Natural killer cell (primary cell): ENCODE data around the gene NMNAT3. TPM values are rescaled to one million over a fixed set of nuclear protein-coding genes. Genes with fewer than 3 reads are reported as not detected.

Experiments
- ATAC-seq, 3 donors: fragments of 150-1000 bp in 2 of 3; fragments of 200-7000 bp in 1 of 3; cut with Tn5 transposase; 1 replicate in 1 of 3; 2 replicates in 2 of 3; pipeline ENCODE4 v1.10.0; 2021; ENCODE audit warnings: mild to moderate bottlenecking in 2 of 3, moderate library complexity in 2 of 3
- DNase-seq, 2 donors: peaks; one replicate each; pipeline versions ENCODE4 v3.0.0 to v3.0.0-alpha.2; 2013 to 2021; ENCODE audit warnings: mixed read lengths in 1 of 2
- H3K27ac ChIP-seq: one replicate; pipeline ENCODE4 v1.5.1; 2013; ENCODE audit warnings: mild to moderate bottlenecking, low read length
- H3K27me3 ChIP-seq: one replicate; pipeline ENCODE4 v1.6.1; 2013; ENCODE audit warnings: low read length; ENCODE audit not compliant: control insufficient read depth, insufficient read depth
- H3K36me3 ChIP-seq: one replicate; pipeline ENCODE4 v1.6.1; 2013; ENCODE audit warnings: low read length; ENCODE audit not compliant: control insufficient read depth, insufficient read depth
- H3K4me1 ChIP-seq: one replicate; pipeline ENCODE4 v1.6.1; 2013; ENCODE audit warnings: low read length; ENCODE audit not compliant: control insufficient read depth, insufficient read depth
- H3K4me3 ChIP-seq: one replicate; pipeline ENCODE4 v1.5.1; 2013; ENCODE audit warnings: low read length
- H3K9me3 ChIP-seq: one replicate; pipeline ENCODE4 v1.6.1; 2013; ENCODE audit warnings: low read length; ENCODE audit not compliant: control insufficient read depth, insufficient read depth
- H3K27ac Mint-ChIP-seq, 2 donors: one replicate each; pipeline ENCODE4 v1.8.0; 2022; ENCODE audit warnings: mild to moderate bottlenecking in 2 of 2, mixed read lengths in 2 of 2, moderate library complexity in 1 of 2
- H3K27me3 Mint-ChIP-seq, 2 donors: one replicate each; pipeline ENCODE4 v1.8.0; 2022; ENCODE audit warnings: low read depth in 2 of 2, mixed read lengths in 2 of 2
- H3K36me3 Mint-ChIP-seq: one replicate; pipeline ENCODE4 v1.8.0; 2022; ENCODE audit warnings: mixed read lengths
- H3K4me1 Mint-ChIP-seq, 2 donors: one replicate each; pipeline ENCODE4 v1.8.0; 2022; ENCODE audit warnings: mixed read lengths in 2 of 2
- H3K4me3 Mint-ChIP-seq: one replicate; pipeline ENCODE4 v1.8.0; 2022; ENCODE audit warnings: mild to moderate bottlenecking, moderate library complexity, mixed read lengths
- H3K9me3 Mint-ChIP-seq, 2 donors: one replicate each; pipeline ENCODE4 v1.8.0; 2022; ENCODE audit warnings: mixed read lengths in 2 of 2
- CTCF ChIP-seq: fragments of 200-600 bp; IDR thresholded peaks from one replicate; pipeline ENCODE4 v1.8.0; 2022; ENCODE audit warnings: antibody characterized with exemption
- WGBS: methylation state at CpG from one replicate; pipeline ENCODE4 v1.1.7; 2013; ENCODE audit warnings: missing lambda C conversion rate; ENCODE audit not compliant: insufficient coverage; 5-methylcytosine and 5-hydroxymethylcytosine counted together
- intact Hi-C: fragments of 100-400 bp; cut with micrococcal nuclease; formaldehyde crosslinking; loops from one replicate; pipeline ENCODE4 v1.14.2; 2022
- total RNA-seq, 4 donors: library from RNA; stranded (reverse); fragments of 120-200 nt in 1 of 4; gene quantifications; one replicate each; pipeline versions ENCODE4 v1.2.3 to v1.2.4, GENCODE V29; 2013 to 2022

The NMNAT3 gene
- total RNA-seq, 3 donors from 2014 or later (not counting 1 experiment from before 2014, with no cell fraction given): 1.6 to 3.7 (median 2.2) TPM

- Histone ChIP-seq H3K36me3 (no peaks in the 10 kb centered on the region), H3K27me3 (no peaks in the 10 kb centered on the region), H3K27ac (no peak overlapping the region), H3K4me3 (no peak overlapping the region), H3K9me3 (no peaks in the 10 kb centered on the region), H3K4me1 (peaks cover 5% of the 10 kb centered on the region)
- TF ChIP-seq CTCF: no peak
- DNase-seq (no peak), ATAC-seq (no peak)
- H3K27me3 Mint-ChIP-seq: peaks cover 0 to 4% of the 10 kb centered on the region in 2 donors
- intact Hi-C loops: no loop called here
- no peak overlapping the region for H3K4me3 Mint-ChIP-seq
- 75% methylated on average over 6 of the region's 7 CpGs for WGBS
- H3K27ac Mint-ChIP-seq: no peak overlapping the region
- peaks cover 5 to 6% of the 10 kb centered on the region in 2 donors for H3K4me1 Mint-ChIP-seq
- H3K9me3 Mint-ChIP-seq: no peaks in the 10 kb centered on the region
- H3K36me3 Mint-ChIP-seq: no peaks in the 10 kb centered on the region
These were observed 5.7 kb downstream of the NMNAT3 start for GRCh38 chr3:139671863-139672646.

GRCh38 chr3:139671107-139671506 lies 6.7 kb downstream of the NMNAT3 start:
- DNase-seq (no peak), ATAC-seq (no peak)
- Histone ChIP-seq H3K9me3 (no peaks in the 10 kb centered on the region), H3K4me3 (no peak overlapping the region), H3K4me1 (no peaks in the 10 kb centered on the region), H3K27me3 (no peaks in the 10 kb centered on the region), H3K36me3 (no peaks in the 10 kb centered on the region), H3K27ac (no peak overlapping the region)
- WGBS: 88% methylated on average over 2 of the region's 2 CpGs
- no peaks in the 10 kb centered on the region for H3K9me3 Mint-ChIP-seq
- peaks cover 0 to 4% of the 10 kb centered on the region in 2 donors for H3K27me3 Mint-ChIP-seq
- no peak overlapping the region for H3K4me3 Mint-ChIP-seq
- intact Hi-C loops: no loop called here
- H3K4me1 Mint-ChIP-seq: no peaks in the 10 kb centered on the region
- no peak for TF ChIP-seq CTCF
- H3K36me3 Mint-ChIP-seq: no peaks in the 10 kb centered on the region
- H3K27ac Mint-ChIP-seq: no peak overlapping the region

- H3K27me3 Mint-ChIP-seq: peaks cover 0 to 4% of the 10 kb centered on the region in 2 donors
- H3K4me3 ChIP-seq: no peak overlapping the region
- 96% methylated on average over 4 of the region's 4 CpGs for WGBS
- H3K4me3 Mint-ChIP-seq: no peak overlapping the region
- intact Hi-C loops: no loop called here
- no peak overlapping the region for H3K27ac ChIP-seq
- no peak for TF ChIP-seq CTCF
- DNase-seq (no peak), ATAC-seq (no peak)
- H3K36me3 Mint-ChIP-seq: no peaks in the 10 kb centered on the region
- H3K36me3 ChIP-seq: no peaks in the 10 kb centered on the region
- H3K4me1 Mint-ChIP-seq: no peaks in the 10 kb centered on the region
- H3K27me3 ChIP-seq: no peaks in the 10 kb centered on the region
- H3K9me3 ChIP-seq: no peaks in the 10 kb centered on the region
- no peak overlapping the region for H3K27ac Mint-ChIP-seq
- no peaks in the 10 kb centered on the region for H3K4me1 ChIP-seq
- H3K9me3 Mint-ChIP-seq: no peaks in the 10 kb centered on the region
These were observed 7.6 kb downstream of the NMNAT3 start for GRCh38 chr3:139670196-139670595.

- Mint-ChIP-seq H3K27me3 (peaks cover 0 to 4% of the 10 kb centered on the region in 2 donors), H3K9me3 (no peaks in the 10 kb centered on the region), H3K36me3 (no peaks in the 10 kb centered on the region), H3K27ac (no peak overlapping the region), H3K4me1 (no peaks in the 10 kb centered on the region), H3K4me3 (no peak overlapping the region)
- Histone ChIP-seq H3K9me3 (no peaks in the 10 kb centered on the region), H3K27ac (no peak overlapping the region), H3K36me3 (no peaks in the 10 kb centered on the region), H3K4me1 (no peaks in the 10 kb centered on the region), H3K27me3 (no peaks in the 10 kb centered on the region), H3K4me3 (no peak overlapping the region)
- DNase-seq: no peak
- TF ChIP-seq CTCF: no peak
- intact Hi-C loops: no loop called here
- no peak for ATAC-seq
These were observed 9.4 kb downstream of the NMNAT3 start for GRCh38 chr3:139668332-139668731.
